ENCODE measurements around the gene BBS7. TPM values are rescaled to one million over a fixed set of nuclear protein-coding genes. Genes with fewer than 3 reads are reported as not detected.

The BBS7 gene
- total RNA-seq, 1 experiment from 2014 or later = 26.2 TPM

DNA sequence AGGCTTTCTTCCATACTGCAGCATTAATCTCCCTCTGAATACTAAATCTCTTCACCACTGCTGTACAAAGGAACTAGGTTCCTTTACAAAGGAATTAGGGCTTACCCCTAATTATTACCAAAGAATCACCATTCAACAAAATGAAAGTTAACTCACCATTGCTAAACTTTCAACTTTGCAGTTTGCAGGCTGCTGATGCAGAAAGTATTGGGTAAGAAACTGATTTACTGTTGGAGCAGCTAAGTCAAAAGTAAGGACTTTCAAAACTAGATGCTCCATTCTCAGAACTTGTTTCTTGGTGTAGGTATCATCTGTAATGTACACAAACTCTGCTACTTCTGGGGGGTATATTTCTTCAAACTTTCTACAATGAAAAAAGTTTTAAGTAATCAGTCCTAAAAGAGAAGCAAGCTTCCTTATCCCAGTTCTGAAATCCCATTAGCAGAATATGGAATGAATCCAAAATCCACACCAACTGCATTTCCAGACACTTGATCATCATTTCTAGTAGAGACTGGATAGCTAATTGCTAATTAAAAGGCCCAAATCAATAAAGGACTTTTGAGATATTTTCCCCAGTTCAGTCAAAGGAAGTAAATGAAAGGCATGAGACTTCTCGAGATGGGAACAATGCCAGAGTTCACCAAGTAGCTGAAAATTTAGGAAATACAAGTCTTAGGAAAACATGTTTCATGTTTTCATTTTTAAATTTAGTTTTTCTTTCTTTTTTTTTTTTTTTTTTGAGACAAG is 50.9 kb downstream of the BBS7 start:
- H3K4me1 Mint-ChIP-seq = peaks cover 8 to 14% of the 10 kb centered on the region in 2 experiments
- Histone ChIP-seq H3K4me1 (ENCODE audit: insufficient read depth, low read length) (no peaks in the 10 kb centered on the region), H2BK15ac (ENCODE audit: low read depth, low read length) (no peak overlapping the region), H3T11ph (ENCODE audit: low read length) (no peak overlapping the region), H2BK120ac (ENCODE audit: low read depth, low read length, poor library complexity, severe bottlenecking) (no peak overlapping the region), H2BK12ac (ENCODE audit: insufficient read length, low read depth, low read length) (no peak overlapping the region), H3K79me2 (ENCODE audit: insufficient read depth, low read length) (peaks cover 8% of the 10 kb centered on the region; the same call in 1 of the 2 replicates), H3K23me2 (ENCODE audit: insufficient read length, low read depth, low read length, poor library complexity, severe bottlenecking) (peaks cover 8% of the 10 kb centered on the region), H3K23ac (ENCODE audit: insufficient read length, low read depth, low read length) (no peak overlapping the region), H2AFZ (ENCODE audit: low read length) (no peak overlapping the region), H4K91ac (ENCODE audit: insufficient read length, low read depth, low read length) (no peak overlapping the region), H3K4ac (ENCODE audit: low read depth, low read length) (no peak overlapping the region), H4K20me1 (ENCODE audit: control insufficient read depth, insufficient read depth, insufficient read length) (no peaks in the 10 kb centered on the region), H3K9ac (ENCODE audit: extremely low read depth, insufficient read length, low read length) (no peak overlapping the region), H4K5ac (ENCODE audit: insufficient read length, low read depth, low read length) (no peak overlapping the region), H3K56ac (ENCODE audit: insufficient read length, low read depth, low read length) (no peak overlapping the region), H3K27ac (ENCODE audit: insufficient read length, low read depth, low read length) (no peak overlapping the region), H3K27me3 (ENCODE audit: insufficient read depth, low read length) (no peaks in the 10 kb centered on the region), H2BK5ac (ENCODE audit: insufficient read length, low read length) (no peak overlapping the region), H2AK5ac (ENCODE audit: insufficient read length, low read length) (no peak overlapping the region), H2BK20ac (ENCODE audit: low read depth, low read length, poor library complexity, severe bottlenecking) (no peak overlapping the region), H3K9me3 (ENCODE audit: control insufficient read depth, low read depth, low read length) (no peaks in the 10 kb centered on the region), H3K79me1 (ENCODE audit: insufficient read depth, low read depth, low read length, poor library complexity, severe bottlenecking) (peaks cover 4% of the 10 kb centered on the region), H3K14ac (ENCODE audit: insufficient read depth, low read length) (no peak overlapping the region), H4K8ac (replicated peaks; ENCODE audit: insufficient read length, low read depth, low read length) (no peak overlapping the region), H3K18ac (ENCODE audit: insufficient read length, low read depth, low read length) (no peak overlapping the region), H3K4me2 (ENCODE audit: insufficient read depth, insufficient read length, low read length) (no peak overlapping the region)
- H3K36me3 Mint-ChIP-seq (ENCODE audit: insufficient read depth in 1 of 3, low read depth in 3 of 3) = peaks cover 41 to 71% (median 62%) of the 10 kb centered on the region in 3 experiments
- H3K9me3 Mint-ChIP-seq = no peaks in the 10 kb centered on the region
- TF ChIP-seq, protein P1, sequence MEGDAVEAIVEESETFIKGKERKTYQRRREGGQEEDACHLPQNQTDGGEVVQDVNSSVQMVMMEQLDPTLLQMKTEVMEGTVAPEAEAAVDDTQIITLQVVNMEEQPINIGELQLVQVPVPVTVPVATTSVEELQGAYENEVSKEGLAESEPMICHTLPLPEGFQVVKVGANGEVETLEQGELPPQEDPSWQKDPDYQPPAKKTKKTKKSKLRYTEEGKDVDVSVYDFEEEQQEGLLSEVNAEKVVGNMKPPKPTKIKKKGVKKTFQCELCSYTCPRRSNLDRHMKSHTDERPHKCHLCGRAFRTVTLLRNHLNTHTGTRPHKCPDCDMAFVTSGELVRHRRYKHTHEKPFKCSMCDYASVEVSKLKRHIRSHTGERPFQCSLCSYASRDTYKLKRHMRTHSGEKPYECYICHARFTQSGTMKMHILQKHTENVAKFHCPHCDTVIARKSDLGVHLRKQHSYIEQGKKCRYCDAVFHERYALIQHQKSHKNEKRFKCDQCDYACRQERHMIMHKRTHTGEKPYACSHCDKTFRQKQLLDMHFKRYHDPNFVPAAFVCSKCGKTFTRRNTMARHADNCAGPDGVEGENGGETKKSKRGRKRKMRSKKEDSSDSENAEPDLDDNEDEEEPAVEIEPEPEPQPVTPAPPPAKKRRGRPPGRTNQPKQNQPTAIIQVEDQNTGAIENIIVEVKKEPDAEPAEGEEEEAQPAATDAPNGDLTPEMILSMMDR (conservative IDR thresholded peaks at IDR 0.05) = no peak
- no peak overlapping the region; a peak in 1 of 7 replicates for H3K27ac Mint-ChIP-seq
- H3K27me3 Mint-ChIP-seq (ENCODE audit: low read depth) = no peaks in the 10 kb centered on the region
- no peak for DNase-seq
- WGBS (ENCODE audit: extremely low coverage, insufficient read length, low lambda C conversion rate) = no CpG with 5 or more reads among the region's 1 CpG
- H3K4me3 Mint-ChIP-seq = no peak overlapping the region
